GM23248 (cell line): Measurements from ENCODE around the gene MPC1.

Experiments
- EZH2 ChIP-seq: fragments of 200-600 bp; sonication (generic); IDR thresholded peaks from 2 replicates; pipeline ENCODE4 v1.6.1; 2018; ENCODE audit warnings: antibody characterized with exemption, mild to moderate bottlenecking; ENCODE audit not compliant: insufficient read depth, poor library complexity, severe bottlenecking
- EZH2phosphoT487 ChIP-seq: fragments of 200-600 bp; sonication (generic); IDR thresholded peaks from 2 replicates; pipeline ENCODE4 v1.6.1; 2018; ENCODE audit warnings: antibody characterized with exemption, moderate library complexity, mild to moderate bottlenecking, low read depth; ENCODE audit not compliant: insufficient read depth

DNA sequence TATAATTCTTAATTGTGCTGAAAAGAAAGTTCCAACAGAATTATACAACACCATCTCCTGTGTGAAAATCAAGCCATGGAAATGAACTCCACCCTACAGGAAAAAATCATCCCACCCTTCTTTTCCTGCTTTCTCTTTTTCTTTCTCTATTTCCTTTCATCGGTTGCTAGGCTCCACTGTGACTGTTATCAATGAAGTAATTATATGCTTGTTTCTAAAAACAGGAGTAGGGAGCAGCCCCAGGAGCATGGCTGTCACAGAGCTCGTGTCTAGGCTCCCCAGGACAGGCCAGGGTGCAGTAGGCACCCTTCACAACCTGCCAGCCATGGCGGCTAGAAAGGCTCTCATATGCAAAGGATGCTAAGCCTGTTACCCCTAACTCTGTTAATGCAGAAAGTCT lies 13.0 kb downstream of the MPC1 start:
- TF ChIP-seq EZH2 (no peak), EZH2phosphoT487 (no peak)
